Measurements from ENCODE around the gene TMEM106B.

TMEM106B gene

GRCh38 chr7:12207046-12207445, 4.0 kb upstream of the TMEM106B start:
- no peak for TF ChIP-seq EZH2 (IDR thresholded peaks at IDR 0.05; ENCODE audit: borderline replicate concordance, low read length)
- TF ChIP-seq CTCF (IDR thresholded peaks at IDR 0.05; ENCODE audit: low read length) = no peak
- H3K4me1 ChIP-seq (ENCODE audit: insufficient read depth, low read length, severe bottlenecking) = peaks cover 12% of the 10 kb centered on the region
- no peak overlapping the region for H2AFZ ChIP-seq (ENCODE audit: low read length)
- no peaks in the 10 kb centered on the region for H4K20me1 ChIP-seq (ENCODE audit: insufficient read depth, low read length)
- H3K4me2 ChIP-seq (ENCODE audit: low read length) = no peak overlapping the region
- H3K36me3 ChIP-seq (ENCODE audit: insufficient read depth, low read length) = no peaks in the 10 kb centered on the region
- no peaks in the 10 kb centered on the region for H3K9me3 ChIP-seq (ENCODE audit: low read length)
- no peaks in the 10 kb centered on the region for H3K79me2 ChIP-seq (ENCODE audit: insufficient read depth, low read length)
- no peaks in the 10 kb centered on the region for H3F3A ChIP-seq (ENCODE audit: insufficient read depth, low read length)
- no peak overlapping the region for H3K4me3 ChIP-seq (ENCODE audit: low read depth, low read length, poor library complexity, severe bottlenecking)
- H3K9ac ChIP-seq (ENCODE audit: low read length) = no peak overlapping the region
- H3K27me3 ChIP-seq (ENCODE audit: insufficient read depth, low read length) = no peaks in the 10 kb centered on the region
- no peak overlapping the region for H3K27ac ChIP-seq (ENCODE audit: low read depth, low read length, poor library complexity, severe bottlenecking)
- H3K9me2 ChIP-seq (ENCODE audit: low read depth, low read length) = no peaks in the 10 kb centered on the region

- Histone ChIP-seq H3K36me3 (ENCODE audit: insufficient read depth, low read length) (no peaks in the 10 kb centered on the region), H3K4me3 (ENCODE audit: low read depth, low read length, poor library complexity, severe bottlenecking) (no peak overlapping the region), H3K27ac (ENCODE audit: low read depth, low read length, poor library complexity, severe bottlenecking) (no peak overlapping the region), H3K9me2 (ENCODE audit: low read depth, low read length) (no peaks in the 10 kb centered on the region), H3K79me2 (ENCODE audit: insufficient read depth, low read length) (peaks cover 6% of the 10 kb centered on the region; the same call in 1 of the 2 replicates), H3F3A (ENCODE audit: insufficient read depth, low read length) (no peaks in the 10 kb centered on the region), H4K20me1 (ENCODE audit: insufficient read depth, low read length) (no peaks in the 10 kb centered on the region), H3K4me2 (ENCODE audit: low read length) (no peak overlapping the region), H3K9me3 (ENCODE audit: low read length) (no peaks in the 10 kb centered on the region), H2AFZ (ENCODE audit: low read length) (no peak overlapping the region), H3K9ac (ENCODE audit: low read length) (no peak overlapping the region), H3K27me3 (ENCODE audit: insufficient read depth, low read length) (no peaks in the 10 kb centered on the region), H3K4me1 (ENCODE audit: insufficient read depth, low read length, severe bottlenecking) (peaks cover 25% of the 10 kb centered on the region)
- TF ChIP-seq CTCF (IDR thresholded peaks at IDR 0.05; ENCODE audit: low read length) (no peak), EZH2 (IDR thresholded peaks at IDR 0.05; ENCODE audit: borderline replicate concordance, low read length) (no peak)
Observed at GRCh38 chr7:12209221-12209620, 1.9 kb upstream of the TMEM106B start.

- peaks cover 6% of the 10 kb centered on the region; the same call in 1 of the 2 replicates for H3K79me2 ChIP-seq (ENCODE audit: insufficient read depth, low read length)
- no peaks in the 10 kb centered on the region for H3K9me3 ChIP-seq (ENCODE audit: low read length)
- H4K20me1 ChIP-seq (ENCODE audit: insufficient read depth, low read length) = no peaks in the 10 kb centered on the region
- H3F3A ChIP-seq (ENCODE audit: insufficient read depth, low read length) = no peaks in the 10 kb centered on the region
- H3K4me1 ChIP-seq (ENCODE audit: insufficient read depth, low read length, severe bottlenecking) = peaks cover 25% of the 10 kb centered on the region
- peak overlapping the region; percentile 79 for H3K4me3 ChIP-seq (ENCODE audit: low read depth, low read length, poor library complexity, severe bottlenecking)
- H3K27me3 ChIP-seq (ENCODE audit: insufficient read depth, low read length) = no peaks in the 10 kb centered on the region
- peak overlapping the region; percentile 95 for H2AFZ ChIP-seq (ENCODE audit: low read length)
- peak overlapping the region; percentile 96 for H3K4me2 ChIP-seq (ENCODE audit: low read length)
- H3K9me2 ChIP-seq (ENCODE audit: low read depth, low read length) = no peaks in the 10 kb centered on the region
- H3K36me3 ChIP-seq (ENCODE audit: insufficient read depth, low read length) = 0 out of 2 replicates have a peak, but pooled peaks cover 6% of the 10 kb centered on the region
- TF ChIP-seq EZH2 (IDR thresholded peaks at IDR 0.05; ENCODE audit: borderline replicate concordance, low read length) (no peak), CTCF (IDR thresholded peaks at IDR 0.05; ENCODE audit: low read length) (no peak)
- H3K27ac ChIP-seq (ENCODE audit: low read depth, low read length, poor library complexity, severe bottlenecking) = no peak overlapping the region
- peak overlapping the region; percentile 83 for H3K9ac ChIP-seq (ENCODE audit: low read length)
Observed at GRCh38 chr7:12210179-12211053, 678 bp upstream of the TMEM106B start.
